SK-N-DZ (cell line): Measurements from ENCODE around the gene ARHGAP1. TPM values are rescaled to one million over a fixed set of nuclear protein-coding genes. Genes with fewer than 3 reads are reported as not detected.
A peak's percentile ranks its signal among the peaks of the same experiment; 100 is the strongest.

Experiments
- DNase-seq: peaks from one replicate; pipeline ENCODE4 v3.0.0-alpha.2; 2015; ENCODE audit warnings: low spot score
- polyA plus RNA-seq, 2 experiments: library from polyadenylated mRNA; depleted of rRNA; stranded (reverse); fragments of >200 nt; gene quantifications; 2 replicates each; pipeline ENCODE4 v1.2.3, GENCODE V29; 2014

ARHGAP1 gene
- polyA plus RNA-seq (2014; cell fraction: cytosol; rRNA removed), result 8.1 and 15.1 TPM in 2 replicates
- 6.1 and 13.4 TPM in 2 replicates for polyA plus RNA-seq (2014; cell fraction: nucleus; rRNA removed)

DNA sequence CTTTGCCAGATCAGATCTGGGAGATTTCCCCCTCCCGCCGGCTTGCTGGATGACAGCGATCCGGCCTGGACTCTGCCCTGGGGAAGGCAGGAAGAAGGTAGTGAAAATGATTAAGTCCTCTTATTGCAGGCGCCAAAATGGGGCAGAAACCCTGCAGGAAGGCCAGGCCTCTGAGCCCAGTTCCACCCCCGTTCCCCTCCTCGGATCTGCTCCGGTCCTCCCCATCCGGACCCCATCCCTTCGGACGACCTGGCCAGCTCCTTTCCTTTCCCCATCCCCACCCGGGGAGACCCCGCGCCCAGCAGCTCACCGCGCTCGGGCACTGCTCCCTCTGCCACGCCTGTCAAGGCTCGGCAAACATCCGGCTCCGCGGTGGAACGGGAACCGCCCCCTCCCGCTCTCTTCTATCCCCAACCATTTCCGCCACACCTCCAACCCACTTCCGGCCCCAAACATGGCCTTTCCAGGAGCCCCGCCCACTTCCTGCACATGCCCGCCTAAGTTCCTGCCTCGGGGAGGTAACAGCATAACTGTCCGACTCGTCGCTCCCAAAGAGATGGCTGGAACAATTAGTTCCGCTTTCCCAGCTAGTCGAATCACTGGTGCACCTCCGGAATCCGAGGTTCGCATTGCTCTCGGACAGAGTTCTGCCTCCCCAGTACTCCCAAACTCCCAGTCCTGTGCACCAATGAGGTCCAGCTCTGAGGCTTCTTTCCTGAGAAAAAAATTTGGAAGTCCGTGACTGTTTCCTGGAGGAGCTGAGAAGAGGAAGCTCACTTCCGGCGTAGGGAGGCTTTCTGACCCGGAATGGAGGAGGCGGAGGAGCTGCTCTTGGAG is at the start of gene ARHGAP1, which contains the start of gene ZNF408:
Gene ARHGAP1 (minus strand): TSS at position 379 of the 837 bp plus-strand sequence. CDS start 4,512 bp downstream, outside the sequence.
Gene ZNF408 (plus strand): TSS at position 791 of the 837 bp plus-strand sequence. CDS start 17 bp downstream, at position 808.
- peak; percentile 99 for DNase-seq

DNA sequence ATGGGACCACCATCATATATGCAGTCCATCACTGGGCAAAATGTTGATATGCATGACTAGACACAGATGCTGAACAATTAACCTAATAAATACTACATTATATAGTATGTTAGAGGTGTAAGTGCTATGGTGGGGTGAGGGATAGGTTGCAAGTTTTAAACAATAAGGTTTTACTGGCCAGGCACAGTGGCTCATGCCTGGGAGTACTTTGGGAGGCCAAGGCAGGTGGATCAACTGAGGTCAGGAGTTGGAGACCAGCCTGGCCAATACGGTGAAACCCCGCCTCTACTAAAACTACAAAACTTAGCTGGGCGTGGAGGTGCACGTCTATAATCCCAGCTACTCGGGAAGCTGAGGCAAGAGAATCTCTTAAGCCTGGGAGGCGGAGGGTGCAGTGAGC is 46.7 kb upstream of the ARHGAP1 start:
- DNase-seq, result no peak

- DNase-seq, result no peak
These were observed 45.6 kb upstream of the ARHGAP1 start for GRCh38 chr11:46745995-46746394.

DNA sequence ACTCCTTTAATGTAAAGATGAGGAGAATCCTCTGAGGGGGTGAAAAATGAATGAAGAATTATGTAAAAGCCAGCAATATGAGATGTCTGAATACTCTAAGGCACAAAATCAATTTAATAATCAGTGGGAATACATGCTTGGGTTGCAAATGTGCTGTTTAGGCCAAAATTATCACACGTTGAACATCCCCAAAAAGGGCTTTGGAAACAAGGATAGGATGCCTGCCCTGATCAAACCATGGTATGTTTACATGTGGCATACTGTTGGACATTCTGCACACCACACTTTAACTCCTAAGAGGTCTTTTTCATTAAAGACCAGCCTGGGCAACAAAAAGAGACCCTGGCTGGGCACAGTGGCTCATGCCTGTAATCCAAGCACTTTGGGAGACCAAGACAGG is 44.9 kb upstream of the ARHGAP1 start:
- DNase-seq, result no peak

DNA sequence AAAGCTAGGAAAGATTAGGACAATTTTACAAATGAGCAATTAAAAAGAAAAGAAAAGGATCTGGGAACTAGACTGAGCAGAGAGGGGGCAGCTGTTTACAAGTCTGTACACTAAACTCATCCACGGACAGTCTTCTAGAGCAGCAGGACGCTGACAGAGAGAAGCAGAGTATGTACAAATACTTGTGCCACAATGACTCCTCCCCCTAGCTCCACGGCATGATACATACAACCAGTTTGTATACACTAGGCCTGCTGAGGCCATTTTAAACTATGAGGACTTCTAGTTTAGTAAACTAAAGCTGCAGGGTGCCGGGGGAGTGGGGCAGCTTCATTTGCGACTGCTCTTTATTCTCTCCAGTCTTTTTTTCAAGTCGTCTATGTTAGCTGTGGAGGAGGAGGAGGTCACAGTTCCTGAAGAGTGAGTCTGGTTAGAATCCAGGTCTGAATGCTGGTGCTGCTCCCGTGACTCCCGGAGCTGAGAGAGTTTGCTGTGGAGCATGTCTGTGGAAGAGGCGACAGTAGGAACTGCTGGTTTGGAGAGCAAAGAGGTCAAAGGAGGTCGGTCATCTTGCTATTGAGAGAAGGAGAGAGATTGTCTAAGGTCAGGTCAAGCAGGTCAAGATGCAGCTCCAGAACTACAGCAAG is 43.4 kb upstream of the ARHGAP1 start:
- DNase-seq, result no peak

- DNase-seq, result no peak
These were observed 42.6 kb upstream of the ARHGAP1 start for GRCh38 chr11:46743043-46743442.

DNA sequence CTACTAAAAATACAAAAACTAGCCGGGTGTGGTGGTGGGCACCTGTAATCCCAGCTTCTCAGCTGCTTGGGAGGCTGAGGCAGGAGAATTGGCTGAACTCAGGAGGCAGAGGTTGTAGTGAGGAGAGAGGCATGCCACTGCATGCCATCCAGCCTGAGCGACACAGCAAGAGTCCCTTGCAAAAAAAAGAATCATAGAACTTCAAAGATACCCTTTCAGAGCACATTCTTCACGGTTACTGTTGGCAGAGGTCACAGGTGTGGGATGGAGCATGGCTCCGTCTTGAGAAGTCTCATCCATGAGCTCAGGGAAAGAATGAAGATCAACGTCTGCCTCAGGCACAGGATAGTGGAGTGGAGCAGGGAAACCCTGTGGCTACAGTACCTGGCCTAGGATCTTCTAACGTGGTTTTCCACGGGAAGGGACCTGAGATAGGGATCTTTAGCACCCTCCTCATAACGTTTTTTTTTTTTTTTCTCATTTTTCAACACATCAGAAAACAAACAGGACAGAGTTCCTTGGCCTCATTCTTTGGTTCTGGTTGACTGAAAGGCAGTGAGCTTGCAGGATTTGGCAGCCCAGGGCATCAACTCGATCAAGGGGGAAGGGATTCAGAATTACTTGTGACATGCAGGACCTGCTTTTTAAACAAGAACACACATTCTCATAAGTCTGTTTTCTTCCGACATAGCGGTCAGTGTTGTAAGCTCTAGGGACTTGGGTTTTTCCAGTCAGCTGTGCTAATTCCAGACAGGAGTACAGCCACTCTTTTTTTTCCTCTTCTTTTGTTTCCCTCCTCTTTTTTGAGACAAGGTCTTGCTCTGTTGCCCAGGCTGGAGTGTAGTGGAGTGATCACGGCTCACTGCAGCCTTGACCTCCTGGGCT is 41.4 kb upstream of the ARHGAP1 start:
- no peak for DNase-seq

DNA sequence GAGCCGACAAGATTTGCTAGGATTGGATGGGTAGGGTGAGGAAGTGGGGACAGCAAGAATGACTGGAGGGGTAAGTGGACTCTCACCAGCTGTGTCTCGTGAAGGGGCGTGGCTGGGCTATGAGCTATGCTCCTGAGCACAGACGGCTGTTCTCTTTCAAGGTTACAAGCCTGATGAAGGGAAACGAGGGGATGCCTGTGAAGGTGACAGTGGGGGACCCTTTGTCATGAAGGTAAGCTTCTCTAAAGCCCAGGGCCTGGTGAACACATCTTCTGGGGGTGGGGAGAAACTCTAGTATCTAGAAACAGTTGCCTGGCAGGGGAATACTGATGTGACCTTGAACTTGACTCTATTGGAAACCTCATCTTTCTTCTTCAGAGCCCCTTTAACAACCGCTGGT is 38.5 kb upstream of the ARHGAP1 start:
- DNase-seq, result no peak

DNA sequence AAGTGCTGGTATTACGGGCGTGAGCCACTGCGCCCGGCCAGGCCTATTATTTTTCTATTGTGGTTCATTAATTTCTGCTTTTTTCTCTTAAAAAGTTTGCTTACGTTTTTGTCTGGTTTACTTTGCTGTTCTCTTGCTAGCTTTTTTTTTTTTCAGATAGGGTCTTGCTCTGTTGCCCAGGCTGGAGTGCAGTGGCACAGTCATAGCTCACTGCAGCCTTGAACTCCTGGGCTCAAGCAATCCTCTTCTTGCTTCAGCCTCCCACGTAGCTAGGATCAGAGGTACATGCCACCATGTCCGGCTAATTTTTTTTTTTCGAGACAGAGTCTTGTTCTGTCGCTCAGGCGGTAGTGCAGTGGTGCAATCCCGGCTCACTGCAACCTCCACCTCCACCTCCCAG is 37.3 kb upstream of the ARHGAP1 start:
- no peak for DNase-seq

DNA sequence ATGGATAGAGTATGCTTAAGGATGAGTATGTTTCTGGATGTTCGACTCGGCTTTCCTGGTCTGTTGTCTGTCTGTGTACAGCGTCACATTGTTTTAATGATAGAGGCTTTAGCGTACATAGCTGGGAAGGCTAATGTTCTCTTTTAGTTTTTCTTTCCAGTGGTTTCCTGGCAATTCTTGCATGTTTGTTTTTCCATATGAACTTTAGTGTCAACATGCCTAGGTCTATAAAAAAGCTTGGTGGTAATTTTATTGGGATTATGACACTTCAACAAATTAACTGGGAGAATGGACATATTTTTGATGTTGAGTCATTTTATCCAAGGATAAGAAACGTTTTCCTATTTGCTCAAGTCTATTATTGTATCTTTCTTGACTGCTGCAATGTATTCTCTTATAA is 36.2 kb upstream of the ARHGAP1 start:
- no peak for DNase-seq

DNA sequence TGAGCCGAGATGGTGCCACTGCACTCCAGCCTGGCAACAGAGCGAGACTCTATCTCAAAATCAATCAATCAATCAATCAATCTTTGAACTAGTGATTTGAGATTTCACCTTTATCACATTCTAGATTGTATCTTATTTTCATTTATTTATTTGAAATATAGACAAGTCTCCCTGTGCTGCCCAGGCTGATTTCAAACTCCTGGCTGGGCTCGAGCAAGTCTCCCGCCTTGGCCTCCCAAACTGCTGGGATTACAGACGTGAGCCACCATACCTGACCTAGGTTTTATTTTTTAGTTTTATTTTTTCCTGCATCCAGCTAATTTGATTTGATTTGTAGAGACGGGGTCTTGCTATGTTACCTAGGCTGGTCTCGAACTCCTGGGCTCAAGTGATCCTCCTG is 35.7 kb upstream of the ARHGAP1 start:
- DNase-seq, result no peak

DNA sequence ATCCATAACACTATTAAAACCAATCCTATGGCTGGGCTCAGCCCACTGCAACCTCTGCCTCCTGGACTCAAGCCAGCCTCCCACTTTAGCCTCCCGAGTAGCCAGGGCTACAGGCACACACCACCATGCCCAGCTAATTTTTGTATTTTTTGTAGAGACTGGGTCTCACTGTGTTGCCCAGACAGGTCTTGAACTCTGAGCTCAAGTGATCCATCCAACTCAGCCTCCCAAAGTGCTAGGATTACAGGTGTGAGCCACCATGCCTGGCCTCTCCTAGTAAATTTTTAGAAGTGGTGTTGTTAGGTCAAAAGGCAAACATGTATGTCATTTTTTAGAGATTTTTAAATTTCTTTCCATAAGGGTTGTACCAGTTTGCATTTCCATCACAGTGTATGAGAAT is 32.8 kb upstream of the ARHGAP1 start:
- no peak for DNase-seq

DNA sequence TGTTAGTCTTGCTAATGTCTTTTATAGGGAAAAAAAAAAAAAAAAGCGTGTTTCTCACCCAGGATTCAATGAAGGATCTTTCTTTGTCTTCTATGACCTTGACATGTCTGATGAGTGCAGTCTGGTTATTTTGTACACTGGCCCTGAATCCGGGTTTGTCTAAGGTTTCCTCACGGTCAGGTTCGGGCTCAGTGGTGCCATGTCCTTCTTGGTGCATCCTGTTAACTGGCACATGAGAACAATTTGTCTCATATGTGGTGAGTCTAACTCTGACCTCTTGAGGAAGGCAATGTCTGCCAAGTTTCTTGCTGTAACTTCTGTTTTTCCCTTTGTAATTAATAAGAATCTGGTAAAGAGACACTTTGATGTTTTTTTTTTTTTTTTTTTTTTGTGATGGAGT is 31.1 kb upstream of the ARHGAP1 start:
- DNase-seq, result no peak

DNA sequence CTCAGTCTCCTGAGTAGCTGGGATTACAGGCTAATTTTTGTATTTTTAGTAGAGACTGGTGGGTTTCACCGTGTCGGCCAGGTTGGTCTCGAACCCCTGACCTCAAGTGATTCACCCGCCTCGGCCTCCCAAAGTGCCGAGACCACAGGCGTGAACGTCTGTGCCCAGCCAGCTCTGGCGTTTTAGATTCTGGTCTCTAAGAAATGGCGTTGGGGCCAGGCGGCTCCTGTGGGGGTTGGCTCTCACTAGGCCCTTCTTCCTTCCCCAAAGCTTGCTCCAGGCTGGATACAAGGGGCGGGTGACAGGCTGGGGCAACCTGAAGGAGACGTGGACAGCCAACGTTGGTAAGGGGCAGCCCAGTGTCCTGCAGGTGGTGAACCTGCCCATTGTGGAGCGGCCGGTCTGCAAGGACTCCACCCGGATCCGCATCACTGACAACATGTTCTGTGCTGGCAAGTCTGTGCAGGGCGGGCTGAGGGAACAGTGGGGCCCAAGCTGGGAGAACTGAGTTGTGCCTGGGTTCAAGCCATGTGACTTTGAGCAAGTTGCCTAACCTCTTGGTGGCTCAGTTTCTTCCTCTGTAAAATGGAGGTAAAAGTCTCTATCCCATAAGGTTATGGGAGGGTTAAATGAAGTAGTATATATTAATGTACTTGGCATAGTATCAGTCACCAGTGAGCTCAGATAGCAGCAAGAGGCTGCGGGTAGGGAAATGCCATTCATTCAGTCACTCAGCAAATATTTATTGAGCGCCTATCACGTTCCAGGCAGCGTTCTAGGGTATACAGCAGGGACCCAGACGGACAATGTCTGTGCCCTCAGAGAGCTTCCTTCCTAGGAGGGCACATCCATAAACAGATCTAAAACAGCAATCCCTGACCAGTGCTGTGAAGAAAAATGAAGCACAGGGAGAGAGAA is 28.9 kb upstream of the ARHGAP1 start:
- no peak for DNase-seq

DNA sequence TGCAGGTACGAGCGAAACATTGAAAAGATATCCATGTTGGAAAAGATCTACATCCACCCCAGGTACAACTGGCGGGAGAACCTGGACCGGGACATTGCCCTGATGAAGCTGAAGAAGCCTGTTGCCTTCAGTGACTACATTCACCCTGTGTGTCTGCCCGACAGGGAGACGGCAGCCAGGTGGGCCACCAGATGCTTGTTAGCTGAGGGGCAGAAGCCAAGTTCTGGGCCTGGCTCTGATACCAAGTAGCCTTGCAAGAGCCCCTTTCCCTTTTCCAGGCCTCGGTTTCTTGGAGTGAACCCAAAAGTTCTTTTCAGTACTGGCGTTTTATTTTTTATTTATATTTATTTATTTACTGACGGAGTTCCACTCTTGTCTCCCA is 28.2 kb upstream of the ARHGAP1 start:
- no peak for DNase-seq

- no peak for DNase-seq
These were observed 27.7 kb upstream of the ARHGAP1 start for GRCh38 chr11:46727952-46728658.

DNA sequence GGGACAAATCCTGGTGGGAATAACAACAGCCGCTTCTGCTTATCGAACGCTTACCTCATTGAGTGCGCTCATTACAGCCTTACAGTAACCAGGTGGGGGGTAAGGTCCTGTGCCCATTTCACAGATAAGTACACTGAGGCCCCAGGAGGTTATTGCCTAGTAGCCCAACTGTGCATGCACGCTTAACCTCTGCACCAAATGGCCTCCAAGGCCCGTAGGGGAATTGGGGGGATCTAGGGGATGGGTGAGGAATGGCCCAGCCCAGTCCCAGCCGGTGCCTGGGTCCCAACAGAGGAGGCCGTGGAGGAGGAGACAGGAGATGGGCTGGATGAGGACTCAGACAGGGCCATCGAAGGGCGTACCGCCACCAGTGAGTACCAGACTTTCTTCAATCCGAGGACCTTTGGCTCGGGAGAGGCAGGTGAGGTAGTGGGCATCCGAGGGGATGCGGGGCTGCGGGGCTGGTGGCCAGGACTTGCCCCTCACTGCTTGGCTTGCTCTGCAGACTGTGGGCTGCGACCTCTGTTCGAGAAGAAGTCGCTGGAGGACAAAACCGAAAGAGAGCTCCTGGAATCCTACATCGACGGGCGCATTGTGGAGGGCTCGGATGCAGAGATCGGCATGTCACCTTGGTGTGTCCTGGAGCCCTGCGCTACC is 25.9 kb upstream of the ARHGAP1 start:
- DNase-seq, result no peak

- no peak for DNase-seq
These were observed 25.2 kb upstream of the ARHGAP1 start for GRCh38 chr11:46725338-46726205.

DNA sequence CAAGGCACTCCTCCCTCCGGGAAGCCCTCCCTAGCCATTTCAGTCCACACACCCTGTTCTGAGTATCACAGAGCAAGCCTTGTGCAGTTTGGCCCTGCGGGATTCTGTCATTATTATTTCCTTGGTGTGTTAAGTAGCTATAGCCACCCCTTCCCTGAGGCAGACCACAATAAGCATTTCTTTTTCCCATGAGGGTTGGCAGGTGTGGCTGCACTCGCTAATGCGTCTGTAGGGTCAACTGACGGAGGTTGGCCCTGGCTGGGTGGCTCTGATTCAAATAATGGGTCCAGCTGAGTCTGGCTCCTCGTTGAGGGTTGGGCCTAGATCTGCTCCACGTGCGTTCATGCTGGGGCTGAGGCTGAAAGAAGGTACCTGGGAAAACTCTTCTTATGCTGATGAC is 23.7 kb upstream of the ARHGAP1 start:
- peak; percentile 34 for DNase-seq
